ENCODE measurements around the gene RAMP1. TPM values are rescaled to one million over a fixed set of nuclear protein-coding genes. Genes with fewer than 3 reads are reported as not detected.

Gene RAMP1
- polyA plus RNA-seq, 4 donors, result 2.3 to 11.4 (median 6.7) TPM

- no peak for DNase-seq (ENCODE audit: low read depth in 4 of 4, low spot score in 2 of 4)
These were observed 33.7 kb downstream of the RAMP1 start for GRCh38 chr2:237892984-237893595.

- no peak for DNase-seq (ENCODE audit: low read depth in 4 of 4, low spot score in 2 of 4)
These were observed 35.1 kb downstream of the RAMP1 start for GRCh38 chr2:237894396-237894979.

- DNase-seq (ENCODE audit: low read depth in 4 of 4, low spot score in 2 of 4), result no peak
These were observed 35.6 kb downstream of the RAMP1 start for GRCh38 chr2:237894986-237895543.

GRCh38 chr2:237895544-237896506 is 36.4 kb downstream of the RAMP1 start:
- DNase-seq (ENCODE audit: low read depth in 4 of 4, low spot score in 2 of 4), result no peak

- DNase-seq (ENCODE audit: low read depth in 4 of 4, low spot score in 2 of 4), result no peak
These were observed 37.1 kb downstream of the RAMP1 start for GRCh38 chr2:237896507-237896892.

- no peak for DNase-seq (ENCODE audit: low read depth in 4 of 4, low spot score in 2 of 4)
These were observed 37.5 kb downstream of the RAMP1 start for GRCh38 chr2:237896956-237897355.

GRCh38 chr2:237898057-237898414 is 38.6 kb downstream of the RAMP1 start:
- no peak for DNase-seq (ENCODE audit: low read depth in 4 of 4, low spot score in 2 of 4)

GRCh38 chr2:237900891-237901831 is 41.7 kb downstream of the RAMP1 start:
- no peak for DNase-seq (ENCODE audit: low read depth in 4 of 4, low spot score in 2 of 4)

- DNase-seq (ENCODE audit: low read depth in 4 of 4, low spot score in 2 of 4), result no peak
These were observed 42.8 kb downstream of the RAMP1 start for GRCh38 chr2:237901932-237902850.

GRCh38 chr2:237904831-237905599 is 45.6 kb downstream of the RAMP1 start:
- no peak for DNase-seq (ENCODE audit: low read depth in 4 of 4, low spot score in 2 of 4)

GRCh38 chr2:237907144-237907543 is 47.7 kb downstream of the RAMP1 start:
- no peak for DNase-seq (ENCODE audit: low read depth in 4 of 4, low spot score in 2 of 4)

GRCh38 chr2:237909075-237909695 is 49.8 kb downstream of the RAMP1 start:
- DNase-seq (ENCODE audit: low read depth in 4 of 4, low spot score in 2 of 4), result no peak

GRCh38 chr2:237909801-237910475 is 50.5 kb downstream of the RAMP1 start:
- DNase-seq (ENCODE audit: low read depth in 4 of 4, low spot score in 2 of 4), result no peak

GRCh38 chr2:237910576-237911362 is 51.3 kb downstream of the RAMP1 start:
- DNase-seq (ENCODE audit: low read depth in 4 of 4, low spot score in 2 of 4), result no peak

- DNase-seq (ENCODE audit: low read depth in 4 of 4, low spot score in 2 of 4), result no peak
These were observed 52.1 kb downstream of the RAMP1 start for GRCh38 chr2:237911363-237912017.
